Spinal cord (tissue), 10 donors: ENCODE results near the gene NYNRIN. TPM values are rescaled to one million over a fixed set of nuclear protein-coding genes. Genes with fewer than 3 reads are reported as not detected.

Source experiments
- DNase-seq, 6 donors: peaks; one replicate each; pipeline versions ENCODE4 v3.0.0 to v3.0.0-alpha.2; 2013 to 2015; ENCODE audit warnings: low spot score in 6 of 6, low read depth in 4 of 6
- H3K27ac ChIP-seq: one replicate; pipeline ENCODE4 v1.5.1; 2013; ENCODE audit warnings: low read depth, low read length, control low read depth
- H3K27me3 ChIP-seq: one replicate; pipeline ENCODE4 v1.6.1; 2013; ENCODE audit warnings: low read length; ENCODE audit not compliant: control insufficient read depth, insufficient read depth
- H3K36me3 ChIP-seq: one replicate; pipeline ENCODE4 v1.6.1; 2013; ENCODE audit warnings: low read length; ENCODE audit not compliant: control insufficient read depth, insufficient read depth
- H3K4me1 ChIP-seq: one replicate; pipeline ENCODE4 v1.6.1; 2013; ENCODE audit warnings: low read length; ENCODE audit not compliant: control insufficient read depth, insufficient read depth
- H3K4me3 ChIP-seq: one replicate; pipeline ENCODE4 v1.5.1; 2013; ENCODE audit warnings: low read depth, low read length, control low read depth
- H3K9me3 ChIP-seq: one replicate; pipeline ENCODE4 v1.6.1; 2013; ENCODE audit warnings: low read length; ENCODE audit not compliant: control insufficient read depth, insufficient read depth
- WGBS: methylation state at CpG from one replicate; pipeline ENCODE4 v1.1.5; 2013; ENCODE audit warnings: missing lambda C conversion rate; ENCODE audit not compliant: insufficient coverage; 5-methylcytosine and 5-hydroxymethylcytosine counted together
- polyA plus RNA-seq, 2 donors: library from polyadenylated mRNA; unstranded; fragments of 120-200 nt; gene quantifications; one replicate each; pipeline ENCODE4 v1.2.1, GENCODE V29; 2013; ENCODE audit not compliant: insufficient read length in 2 of 2
- total RNA-seq, 2 donors: library from RNA; depleted of rRNA in 1 of 2; stranded (reverse); fragments of 120-200 nt in 1 of 2; fragments of >200 nt in 1 of 2; gene quantifications; one replicate each; pipeline versions ENCODE4 v1.2.3 to v1.2.4, GENCODE V29; 2013 to 2014
- donor health status: healthy.

Gene NYNRIN
- total and polyA plus RNA-seq, 4 donors = 14.8 to 37.4 (median 30.2) TPM

- Histone ChIP-seq H3K36me3 (peaks cover 22% of the 10 kb centered on the region), H3K4me3 (peak within 1 kb of the TSS; percentile 83), H3K4me1 (peaks cover 39% of the 10 kb centered on the region), H3K27ac (peak within 1 kb of the TSS; percentile 91), H3K27me3 (peaks cover 4% of the 10 kb centered on the region), H3K9me3 (no peaks in the 10 kb centered on the region)
- peak; percentile 33 to 93 (median 62) for DNase-seq
- 4% methylated on average over 54 of the region's 57 CpGs for WGBS
Observed at GRCh38 chr14:24429395-24430142, 30.8 kb downstream of the NYNRIN start, which contains the start of the genes CBLN3 and KHNYN. CBLN3 (minus strand) TSS chr14:24429668; CDS start chr14:24429054, 614 bp downstream. KHNYN (plus strand) TSS chr14:24429954; CDS start chr14:24430731, 777 bp downstream.

- peak in 3 of 6 donors; percentile 22 to 79 (median 40) for DNase-seq
- peaks cover 24% of the 10 kb centered on the region for H3K36me3 ChIP-seq
- H3K27ac ChIP-seq = peak overlapping the region; percentile 91
- under 1% methylated on average over 25 of the region's 28 CpGs for WGBS
- H3K9me3 ChIP-seq = no peaks in the 10 kb centered on the region
- H3K4me3 ChIP-seq = peak overlapping the region; percentile 83
- H3K27me3 ChIP-seq = peaks cover 4% of the 10 kb centered on the region
- H3K4me1 ChIP-seq = peaks cover 39% of the 10 kb centered on the region
Observed at GRCh38 chr14:24430143-24430681, 31.4 kb downstream of the NYNRIN start.

GRCh38 chr14:24430682-24431568, 32.1 kb downstream of the NYNRIN start:
- peaks cover 4% of the 10 kb centered on the region for H3K27me3 ChIP-seq
- 43% methylated on average over 12 of the region's 19 CpGs for WGBS
- no peak for DNase-seq
- H3K27ac ChIP-seq = peak overlapping the region; percentile 91
- peaks cover 39% of the 10 kb centered on the region for H3K4me1 ChIP-seq
- H3K9me3 ChIP-seq = no peaks in the 10 kb centered on the region
- H3K4me3 ChIP-seq = peak overlapping the region; percentile 83
- H3K36me3 ChIP-seq = peaks cover 25% of the 10 kb centered on the region

GRCh38 chr14:24431569-24432258, 32.9 kb downstream of the NYNRIN start:
- H3K4me3 ChIP-seq = no peak overlapping the region
- no peaks in the 10 kb centered on the region for H3K9me3 ChIP-seq
- peaks cover 30% of the 10 kb centered on the region for H3K36me3 ChIP-seq
- DNase-seq = peak in 5 of 6 donors; percentile 36 to 91 (median 63)
- peaks cover 43% of the 10 kb centered on the region for H3K4me1 ChIP-seq
- no peak overlapping the region for H3K27ac ChIP-seq
- 45% methylated on average over 15 of the region's 15 CpGs for WGBS
- peaks cover 4% of the 10 kb centered on the region for H3K27me3 ChIP-seq

- no peak overlapping the region for H3K27ac ChIP-seq
- no peaks in the 10 kb centered on the region for H3K9me3 ChIP-seq
- H3K4me3 ChIP-seq = no peak overlapping the region
- DNase-seq = no peak
- H3K36me3 ChIP-seq = peaks cover 36% of the 10 kb centered on the region
- WGBS = 91% methylated on average over 18 of the region's 24 CpGs
- H3K4me1 ChIP-seq = peaks cover 47% of the 10 kb centered on the region
- H3K27me3 ChIP-seq = peaks cover 4% of the 10 kb centered on the region
Observed at GRCh38 chr14:24432259-24433131, 33.7 kb downstream of the NYNRIN start.

- H3K4me3 ChIP-seq = no peak overlapping the region
- peaks cover 42% of the 10 kb centered on the region for H3K4me1 ChIP-seq
- H3K27me3 ChIP-seq = peaks cover 2% of the 10 kb centered on the region
- no peak for DNase-seq
- WGBS = 64% methylated on average over 2 of the region's 7 CpGs
- H3K36me3 ChIP-seq = peaks cover 45% of the 10 kb centered on the region
- no peaks in the 10 kb centered on the region for H3K9me3 ChIP-seq
- H3K27ac ChIP-seq = no peak overlapping the region
Observed at GRCh38 chr14:24434036-24434435, 35.2 kb downstream of the NYNRIN start.

- no peak for DNase-seq
- Histone ChIP-seq H3K9me3 (no peaks in the 10 kb centered on the region), H3K4me1 (peaks cover 36% of the 10 kb centered on the region), H3K27me3 (no peaks in the 10 kb centered on the region), H3K4me3 (no peak overlapping the region), H3K27ac (no peak overlapping the region), H3K36me3 (peaks cover 49% of the 10 kb centered on the region)
- 72% methylated on average over 2 of the region's 3 CpGs for WGBS
Observed at GRCh38 chr14:24434676-24435075, 35.9 kb downstream of the NYNRIN start.

GRCh38 chr14:24435192-24435810, 36.5 kb downstream of the NYNRIN start:
- 100% methylated on average over 2 of the region's 2 CpGs for WGBS
- Histone ChIP-seq H3K9me3 (no peaks in the 10 kb centered on the region), H3K27me3 (no peaks in the 10 kb centered on the region), H3K36me3 (peaks cover 55% of the 10 kb centered on the region), H3K4me3 (no peak overlapping the region), H3K27ac (no peak overlapping the region), H3K4me1 (peaks cover 36% of the 10 kb centered on the region)
- DNase-seq = no peak
